Measurements from ENCODE around the gene CEP112.

DNA sequence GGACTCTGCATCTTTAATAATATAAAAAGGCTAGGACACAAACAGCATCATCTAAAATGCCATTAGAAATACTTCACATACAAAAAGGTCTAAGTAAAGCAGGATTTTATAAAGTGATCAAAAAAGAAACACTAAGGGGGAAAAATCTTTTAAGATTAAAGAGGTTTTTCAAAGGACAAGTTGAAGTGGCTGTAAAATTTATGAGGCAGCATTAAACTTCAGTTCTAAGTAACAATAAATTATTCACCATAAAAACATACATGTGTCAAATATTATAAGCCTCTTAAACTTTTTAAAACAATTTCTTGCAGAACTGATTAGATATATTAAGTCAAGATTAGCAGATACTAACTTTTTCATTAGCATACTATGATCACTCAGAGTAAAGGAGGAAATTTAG, 20.8 kb downstream of the CEP112 start:
- TF ChIP-seq, protein P1, sequence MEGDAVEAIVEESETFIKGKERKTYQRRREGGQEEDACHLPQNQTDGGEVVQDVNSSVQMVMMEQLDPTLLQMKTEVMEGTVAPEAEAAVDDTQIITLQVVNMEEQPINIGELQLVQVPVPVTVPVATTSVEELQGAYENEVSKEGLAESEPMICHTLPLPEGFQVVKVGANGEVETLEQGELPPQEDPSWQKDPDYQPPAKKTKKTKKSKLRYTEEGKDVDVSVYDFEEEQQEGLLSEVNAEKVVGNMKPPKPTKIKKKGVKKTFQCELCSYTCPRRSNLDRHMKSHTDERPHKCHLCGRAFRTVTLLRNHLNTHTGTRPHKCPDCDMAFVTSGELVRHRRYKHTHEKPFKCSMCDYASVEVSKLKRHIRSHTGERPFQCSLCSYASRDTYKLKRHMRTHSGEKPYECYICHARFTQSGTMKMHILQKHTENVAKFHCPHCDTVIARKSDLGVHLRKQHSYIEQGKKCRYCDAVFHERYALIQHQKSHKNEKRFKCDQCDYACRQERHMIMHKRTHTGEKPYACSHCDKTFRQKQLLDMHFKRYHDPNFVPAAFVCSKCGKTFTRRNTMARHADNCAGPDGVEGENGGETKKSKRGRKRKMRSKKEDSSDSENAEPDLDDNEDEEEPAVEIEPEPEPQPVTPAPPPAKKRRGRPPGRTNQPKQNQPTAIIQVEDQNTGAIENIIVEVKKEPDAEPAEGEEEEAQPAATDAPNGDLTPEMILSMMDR (IDR thresholded peaks at IDR 0.05) = no peak
- TF ChIP-seq, protein P2, sequence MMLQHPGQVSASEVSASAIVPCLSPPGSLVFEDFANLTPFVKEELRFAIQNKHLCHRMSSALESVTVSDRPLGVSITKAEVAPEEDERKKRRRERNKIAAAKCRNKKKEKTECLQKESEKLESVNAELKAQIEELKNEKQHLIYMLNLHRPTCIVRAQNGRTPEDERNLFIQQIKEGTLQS (CRISPR knock-in tag; conservative IDR thresholded peaks at IDR 0.05) = no peak
- TF ChIP-seq SMAD3 (CRISPR knock-in tag; IDR thresholded peaks at IDR 0.05; ENCODE audit: borderline replicate concordance) = no peak
- no peak for TF ChIP-seq JUN (CRISPR knock-in tag; IDR thresholded peaks at IDR 0.05)
- TF ChIP-seq, protein P3, sequence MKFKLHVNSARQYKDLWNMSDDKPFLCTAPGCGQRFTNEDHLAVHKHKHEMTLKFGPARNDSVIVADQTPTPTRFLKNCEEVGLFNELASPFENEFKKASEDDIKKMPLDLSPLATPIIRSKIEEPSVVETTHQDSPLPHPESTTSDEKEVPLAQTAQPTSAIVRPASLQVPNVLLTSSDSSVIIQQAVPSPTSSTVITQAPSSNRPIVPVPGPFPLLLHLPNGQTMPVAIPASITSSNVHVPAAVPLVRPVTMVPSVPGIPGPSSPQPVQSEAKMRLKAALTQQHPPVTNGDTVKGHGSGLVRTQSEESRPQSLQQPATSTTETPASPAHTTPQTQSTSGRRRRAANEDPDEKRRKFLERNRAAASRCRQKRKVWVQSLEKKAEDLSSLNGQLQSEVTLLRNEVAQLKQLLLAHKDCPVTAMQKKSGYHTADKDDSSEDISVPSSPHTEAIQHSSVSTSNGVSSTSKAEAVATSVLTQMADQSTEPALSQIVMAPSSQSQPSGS (CRISPR knock-in tag; IDR thresholded peaks at IDR 0.05; ENCODE audit: borderline replicate concordance, low read depth) = no peak
- TF ChIP-seq, protein P4, sequence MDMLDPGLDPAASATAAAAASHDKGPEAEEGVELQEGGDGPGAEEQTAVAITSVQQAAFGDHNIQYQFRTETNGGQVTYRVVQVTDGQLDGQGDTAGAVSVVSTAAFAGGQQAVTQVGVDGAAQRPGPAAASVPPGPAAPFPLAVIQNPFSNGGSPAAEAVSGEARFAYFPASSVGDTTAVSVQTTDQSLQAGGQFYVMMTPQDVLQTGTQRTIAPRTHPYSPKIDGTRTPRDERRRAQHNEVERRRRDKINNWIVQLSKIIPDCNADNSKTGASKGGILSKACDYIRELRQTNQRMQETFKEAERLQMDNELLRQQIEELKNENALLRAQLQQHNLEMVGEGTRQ (CRISPR knock-in tag; IDR thresholded peaks at IDR 0.05) = no peak

Data from WTC11 (cell line).